Endothelial cell of umbilical vein (primary cell): ENCODE measurements around the gene DDR1. TPM values are rescaled to one million over a fixed set of nuclear protein-coding genes. Genes with fewer than 3 reads are reported as not detected.
A peak's percentile ranks its signal among the peaks of the same experiment; 100 is the strongest.
"Not testable (repeated sequence)": the region's sequence is repeated elsewhere in the genome, so short reads cannot be mapped to it uniquely, and the experiment has no call there.

Experiments
- BruUV-seq: library from RNA; stranded (reverse); fragments of 400-500 nt; replicated peaks from 2 replicates; lab custom pipeline; 2021; lab: Mats Ljungman, UMichigan
- CTCF ChIA-PET: fragments of 300-600, 350-600 bp; sonication (Branson Sonifier 250); formaldehyde crosslinking; loops from one replicate; lab custom pipeline; 2021; ENCODE audit warnings: antibody characterized with exemption, inconsistent platforms; lab: Charles Lee
- POLR2A ChIA-PET: fragments of 300-600, 350-600 bp; sonication (Branson Sonifier 250); formaldehyde crosslinking; loops from one replicate; lab custom pipeline; 2021; ENCODE audit warnings: antibody characterized with exemption, inconsistent platforms; lab: Charles Lee
- DNase-seq: peaks from one replicate; pipeline ENCODE4 v3.0.0-alpha.2; 2011; ENCODE audit warnings: low read depth, low spot score
- FAIRE-seq: peaks from 2 replicates; lab custom pipeline; 2011; peaks lifted over from hg19 to GRCh38; lab: Jason Lieb, UNC
- H2AFZ ChIP-seq: 2 replicates; pipeline ENCODE4 v1.6.0; 2012; ENCODE audit warnings: low read depth, low read length, control low read depth, inconsistent platforms
- H3K27ac ChIP-seq: 2 replicates; pipeline ENCODE4 v1.5.1; 2011; ENCODE audit warnings: low read depth, mild to moderate bottlenecking, control low read depth, low read length, moderate library complexity; ENCODE audit not compliant: insufficient read depth
- H3K27me3 ChIP-seq, 2 experiments: 2 replicates each; pipeline versions ENCODE4 v1.6.0 to v1.6.1; 2011; ENCODE audit warnings: low read length in 2 of 2, mixed read lengths in 1 of 2; ENCODE audit not compliant: control insufficient read depth in 2 of 2, insufficient read depth in 2 of 2
- H3K36me3 ChIP-seq, 2 experiments: 2 replicates in 1 of 2; 3 replicates in 1 of 2; pipeline ENCODE4 v1.5.1; 2011; ENCODE audit warnings: low read length in 2 of 2, mild to moderate bottlenecking in 1 of 2, moderate library complexity in 1 of 2; ENCODE audit not compliant: control insufficient read depth in 2 of 2, insufficient read depth in 2 of 2; ENCODE audit errors: extremely low read depth in 1 of 2
- H3K4me1 ChIP-seq: 3 replicates; pipeline ENCODE4 v1.5.1; 2011; ENCODE audit warnings: mild to moderate bottlenecking, low read length; ENCODE audit not compliant: control insufficient read depth, insufficient read depth; ENCODE audit errors: extremely low read depth
- H3K4me2 ChIP-seq: 2 replicates; pipeline ENCODE4 v1.6.1; 2011; ENCODE audit warnings: low read length, control low read depth, mixed read lengths; ENCODE audit not compliant: insufficient read depth
- H3K4me3 ChIP-seq, 3 experiments: fragments of 200-600 bp in 1 of 3; sonication (generic), shearing (Covaris generic) in 1 of 3; replicated peaks in 1 of 3; 2 replicates each; pipeline ENCODE4 v1.5.1; 2011 to 2016; ENCODE audit warnings: control low read depth in 3 of 3, low read length in 3 of 3, mild to moderate bottlenecking in 2 of 3, inconsistent platforms in 1 of 3, low read depth in 1 of 3, moderate library complexity in 1 of 3; ENCODE audit not compliant: insufficient read depth in 1 of 3
- H3K79me2 ChIP-seq: 2 replicates; pipeline ENCODE4 v1.6.0; 2012; ENCODE audit warnings: low read length, inconsistent platforms; ENCODE audit not compliant: control insufficient read depth, insufficient read depth
- H3K9ac ChIP-seq: replicated peaks from 2 replicates; pipeline ENCODE3; 2011; ENCODE audit warnings: low read length, control low read depth; ENCODE audit not compliant: insufficient read depth; ENCODE audit errors: extremely low read depth
- H3K9me1 ChIP-seq: replicated peaks from 3 replicates; pipeline ENCODE4 v1.6.0; 2011; ENCODE audit warnings: mild to moderate bottlenecking, low read length; ENCODE audit not compliant: control insufficient read depth, insufficient read depth; ENCODE audit errors: extremely low read depth
- H3K9me3 ChIP-seq: replicated peaks from 2 replicates; pipeline ENCODE4 v1.5.1; 2012; ENCODE audit warnings: low read length, inconsistent platforms; ENCODE audit not compliant: control insufficient read depth, insufficient read depth
- H4K20me1 ChIP-seq: replicated peaks from 2 replicates; pipeline ENCODE3; 2011; ENCODE audit warnings: mild to moderate bottlenecking, low read length; ENCODE audit not compliant: control insufficient read depth, insufficient read depth; ENCODE audit errors: extremely low read depth
- EZH2 ChIP-seq: IDR thresholded peaks from 2 replicates; pipeline ENCODE4 v1.6.1; 2012; ENCODE audit warnings: borderline replicate concordance, low read depth, mild to moderate bottlenecking, moderate library complexity, low read length, inconsistent platforms; ENCODE audit not compliant: severe bottlenecking
- FOS ChIP-seq: IDR thresholded peaks from 2 replicates; pipeline ENCODE4 v1.6.1; 2011; ENCODE audit warnings: mild to moderate bottlenecking, low read length, moderate library complexity, borderline replicate concordance; ENCODE audit not compliant: insufficient read depth
- GATA2 ChIP-seq: IDR thresholded peaks from 2 replicates; pipeline ENCODE4 v1.7.0; 2011; ENCODE audit warnings: low read depth, mild to moderate bottlenecking, moderate library complexity, mixed read lengths, low read length; ENCODE audit not compliant: insufficient read length, insufficient read depth
- JUN ChIP-seq: IDR thresholded peaks from 2 replicates; pipeline ENCODE4 v1.6.1; 2011; ENCODE audit warnings: borderline replicate concordance, low read depth; ENCODE audit not compliant: insufficient read length, insufficient read depth
- MYC ChIP-seq: IDR thresholded peaks from one replicate; pipeline ENCODE4 v1.6.1; 2011; ENCODE audit warnings: mild to moderate bottlenecking, low read depth, low read length
- POLR2A ChIP-seq: IDR thresholded peaks from 2 replicates; pipeline ENCODE4 v1.6.1; 2012; ENCODE audit warnings: low read depth, mild to moderate bottlenecking, control low read depth, low read length
- POLR2AphosphoS5 ChIP-seq: IDR thresholded peaks from 2 replicates; pipeline ENCODE4 v1.6.1; 2012; ENCODE audit warnings: low read depth, mild to moderate bottlenecking, control low read depth, low read length, moderate library complexity; ENCODE audit not compliant: insufficient read depth
- dilution Hi-C: fragments of 300-500 bp; cut with MboI; formaldehyde crosslinking; loops from one replicate; pipeline ENCODE4 v1.15.0; 2019; ENCODE audit warnings: low sequenced_read_pairs; ENCODE audit not compliant: extremely low pct_ligation_motif_present
- intact Hi-C: fragments of 100-400 bp; cut with micrococcal nuclease; formaldehyde crosslinking; loops from one replicate; pipeline ENCODE4 v1.10.0; 2022
- polyA plus RNA-seq, 4 experiments: library from polyadenylated mRNA; depleted of rRNA in 3 of 4; stranded (reverse) in 3 of 4; unstranded in 1 of 4; fragments of >200 nt; gene quantifications; 2 replicates each; pipeline versions ENCODE4 v1.2.1 to v1.2.3, GENCODE V29; 2011 to 2012; ENCODE audit warnings: missing spikeins in 1 of 4
- total RNA-seq: library from RNA; stranded (reverse); gene quantifications from 2 replicates; pipeline ENCODE4 v1.2.3, GENCODE V29; 2021
- TF ChIP-seq, protein P1 (sequence below), 2 donors: IDR thresholded peaks; 1 replicate in 1 of 2; 2 replicates in 1 of 2; pipeline ENCODE4 v1.5.1; 2011; ENCODE audit warnings: low read length in 2 of 2, mild to moderate bottlenecking in 2 of 2, moderate library complexity in 2 of 2, control low read depth in 1 of 2, inconsistent platforms in 1 of 2, low read depth in 1 of 2; ENCODE audit not compliant: insufficient read depth in 1 of 2; ENCODE audit errors: extremely low read depth in 1 of 2
- TF ChIP-seq, protein P2 (sequence below): IDR thresholded peaks from 2 replicates; pipeline ENCODE4 v1.6.1; 2011; ENCODE audit not compliant: insufficient read depth, insufficient read length

Gene DDR1
- total and polyA plus RNA-seq, 2 donors (not counting 3 experiments of a cell fraction or from before 2014, with no cell fraction given), result 8.8 to 22.9 TPM

DNA sequence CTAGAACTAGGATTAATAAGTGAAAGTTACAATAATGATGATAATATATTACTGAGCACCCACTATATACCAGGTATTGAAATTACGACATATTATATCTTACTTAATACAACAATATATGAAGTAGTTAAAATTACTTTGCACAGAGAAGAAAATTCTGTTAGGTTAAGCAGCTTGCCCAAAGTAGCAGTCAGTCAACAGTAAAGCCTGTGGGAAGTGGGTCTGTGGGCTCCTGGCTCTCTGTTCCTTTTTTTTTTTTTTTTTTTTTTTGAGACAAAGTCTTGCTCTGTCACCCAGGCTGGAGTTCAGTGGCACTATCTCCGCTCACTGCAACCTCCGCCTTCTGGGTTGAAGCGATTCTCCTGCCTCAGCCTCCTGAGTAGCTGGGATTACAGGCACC is 18.9 kb downstream of the DDR1 start:
- TF ChIP-seq EZH2, result no peak
- TF ChIP-seq MYC, result no peak
- TF ChIP-seq FOS, result no peak
- TF ChIP-seq, protein P1, sequence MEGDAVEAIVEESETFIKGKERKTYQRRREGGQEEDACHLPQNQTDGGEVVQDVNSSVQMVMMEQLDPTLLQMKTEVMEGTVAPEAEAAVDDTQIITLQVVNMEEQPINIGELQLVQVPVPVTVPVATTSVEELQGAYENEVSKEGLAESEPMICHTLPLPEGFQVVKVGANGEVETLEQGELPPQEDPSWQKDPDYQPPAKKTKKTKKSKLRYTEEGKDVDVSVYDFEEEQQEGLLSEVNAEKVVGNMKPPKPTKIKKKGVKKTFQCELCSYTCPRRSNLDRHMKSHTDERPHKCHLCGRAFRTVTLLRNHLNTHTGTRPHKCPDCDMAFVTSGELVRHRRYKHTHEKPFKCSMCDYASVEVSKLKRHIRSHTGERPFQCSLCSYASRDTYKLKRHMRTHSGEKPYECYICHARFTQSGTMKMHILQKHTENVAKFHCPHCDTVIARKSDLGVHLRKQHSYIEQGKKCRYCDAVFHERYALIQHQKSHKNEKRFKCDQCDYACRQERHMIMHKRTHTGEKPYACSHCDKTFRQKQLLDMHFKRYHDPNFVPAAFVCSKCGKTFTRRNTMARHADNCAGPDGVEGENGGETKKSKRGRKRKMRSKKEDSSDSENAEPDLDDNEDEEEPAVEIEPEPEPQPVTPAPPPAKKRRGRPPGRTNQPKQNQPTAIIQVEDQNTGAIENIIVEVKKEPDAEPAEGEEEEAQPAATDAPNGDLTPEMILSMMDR (IDR thresholded peaks at IDR 0.05; ENCODE audit: extremely low read depth in 1 of 2, insufficient read depth in 1 of 2, low read depth in 1 of 2, low read length in 2 of 2), result no peak
- TF ChIP-seq, protein P2, sequence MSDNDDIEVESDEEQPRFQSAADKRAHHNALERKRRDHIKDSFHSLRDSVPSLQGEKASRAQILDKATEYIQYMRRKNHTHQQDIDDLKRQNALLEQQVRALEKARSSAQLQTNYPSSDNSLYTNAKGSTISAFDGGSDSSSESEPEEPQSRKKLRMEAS, result no peak
- no peak for TF ChIP-seq JUN
- no peak for TF ChIP-seq POLR2A
- no peak for TF ChIP-seq POLR2AphosphoS5
- no peak for TF ChIP-seq GATA2
- Histone ChIP-seq H3K9me3 (no peaks in the 10 kb centered on the region), H3K27me3 (no peaks in the 10 kb centered on the region), H4K20me1 (no peaks in the 10 kb centered on the region), H3K36me3 (no peaks in the 10 kb centered on the region), H2AFZ (no peak overlapping the region), H3K4me2 (no peak overlapping the region), H3K9ac (no peak overlapping the region), H3K27ac (no peak overlapping the region), H3K4me1 (peaks cover 3% of the 10 kb centered on the region), H3K79me2 (peaks cover 1% of the 10 kb centered on the region), H3K4me3 (no peak overlapping the region), H3K9me1 (no peaks in the 10 kb centered on the region)
- intact Hi-C loops (no loop called here), dilution Hi-C loops (no loop called here)
- FAIRE-seq (no peak), DNase-seq (no peak)
- no TSS peak for BruUV-seq
- CTCF ChIA-PET, result interaction anchor here (1.0 to 2.1 kb wide), 2 partner anchors 14 to 184 kb away, joined by 3 to 8 read pairs; no protein-coding TSS in a partner anchor
- POLR2A ChIA-PET, result no interaction called here

DNA sequence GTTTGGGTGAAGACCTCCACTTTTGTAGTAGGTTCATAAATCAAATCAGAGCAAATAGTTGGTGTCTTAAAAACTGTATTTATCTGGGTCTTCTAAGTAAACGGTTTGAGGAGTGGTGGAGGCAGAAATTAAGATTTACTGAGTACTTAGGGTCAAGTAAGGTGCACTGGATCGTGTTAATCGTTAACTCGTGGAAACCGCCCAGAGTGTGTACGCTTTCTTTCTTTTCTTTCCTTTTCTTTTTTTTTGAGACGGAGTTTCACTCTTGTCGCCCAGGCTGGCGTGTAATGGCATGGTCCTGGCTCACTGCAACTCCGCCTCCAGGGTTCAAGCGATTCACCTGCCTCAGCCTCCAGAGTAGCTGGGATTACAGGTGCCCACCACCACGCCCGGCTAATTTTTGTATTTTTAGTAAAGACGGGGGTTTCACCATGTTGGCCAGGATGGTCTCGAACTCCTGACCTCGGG is 23.0 kb downstream of the DDR1 start:
- Histone ChIP-seq H3K36me3 (peaks cover 7 to 22% of the 10 kb centered on the region in 2 experiments), H2AFZ (peak overlapping the region; percentile 89), H3K4me3 (peak overlapping the region; percentile 94 to 96 (median 94)), H3K4me2 (peak overlapping the region; percentile 43), H3K79me2 (peaks cover 14% of the 10 kb centered on the region)
- H3K27me3 ChIP-seq, H3K27ac ChIP-seq, H4K20me1 ChIP-seq, FAIRE-seq, intact Hi-C loops, H3K9ac ChIP-seq, H3K4me1 ChIP-seq, H3K9me3 ChIP-seq, DNase-seq, dilution Hi-C loops, H3K9me1 ChIP-seq, BruUV-seq: not testable (repeated sequence)
- POLR2A ChIA-PET, result interaction anchor here (0.6 kb wide), 2 partner anchors 179 to 209 kb away, joined by 4 to 5 read pairs; no protein-coding TSS in a partner anchor
- CTCF ChIA-PET, result interaction anchor here (0.6 to 4.5 kb wide), 12 partner anchors 9 to 207 kb away, joined by 3 to 18 read pairs (median 4); partner anchors contain the start of gene PSORS1C1
